HEK293 (cell line): ENCODE results near the gene RELT.

ENCODE experiments used
- CTCF ChIA-PET: fragments of 350-600 bp; formaldehyde crosslinking; extraction: SDS; loops from one replicate; lab custom pipeline; 2021; ENCODE audit warnings: antibody characterized with exemption; lab: Yijun Ruan, JAX
- POLR2A ChIA-PET: fragments of 300-600 bp; formaldehyde crosslinking; extraction: SDS; loops from one replicate; lab custom pipeline; 2020; ENCODE audit warnings: antibody characterized with exemption, inconsistent platforms; lab: Yijun Ruan, JAX
- H3K27ac ChIP-seq: fragments of 200-500 bp; sonication (Bioruptor generic); 2 replicates; pipeline ENCODE4 v1.5.1; 2014; ENCODE audit warnings: low read depth, low read length, control low read depth, inconsistent platforms; ENCODE audit errors: extremely low read depth
- H3K36me3 ChIP-seq, 2 experiments: fragments of 200-500 bp in 1 of 2; sonication (Bioruptor generic) in 1 of 2; 1 replicate in 1 of 2; 2 replicates in 1 of 2; pipeline ENCODE4 v1.5.1; 2014 to 2017; ENCODE audit warnings: inconsistent platforms in 2 of 2, low read length in 2 of 2; ENCODE audit not compliant: control insufficient read depth in 2 of 2, insufficient read depth in 1 of 2
- H3K4me1 ChIP-seq: fragments of 200-500 bp; sonication (Bioruptor generic); 2 replicates; pipeline ENCODE4 v1.5.1; 2014; ENCODE audit warnings: mild to moderate bottlenecking, low read length, inconsistent platforms; ENCODE audit not compliant: control insufficient read depth, insufficient read depth
- H3K4me3 ChIP-seq: 2 replicates; pipeline ENCODE4 v1.5.1; 2011; ENCODE audit warnings: low read depth, mild to moderate bottlenecking, control low read depth, low read length, moderate library complexity
- H3K9me3 ChIP-seq: fragments of 200-500 bp; sonication (Bioruptor generic); 2 replicates; pipeline ENCODE4 v1.5.1; 2014; ENCODE audit warnings: low read depth, low read length, inconsistent platforms; ENCODE audit not compliant: control insufficient read depth, insufficient read depth
- GLIS2 ChIP-seq: fragments of 450-650 bp; formaldehyde crosslinking; IDR thresholded peaks from 2 replicates; pipeline ENCODE4 v1.5.1; 2016; ENCODE audit warnings: missing biosample characterization, missing genetic modification characterization
- KLF10 ChIP-seq: fragments of 450-650 bp; IDR thresholded peaks from 2 replicates; pipeline ENCODE4 v1.5.1; 2018; ENCODE audit warnings: missing biosample characterization, mild to moderate bottlenecking, missing genetic modification characterization
- KLF8 ChIP-seq: fragments of 450-650 bp; formaldehyde crosslinking; IDR thresholded peaks from 2 replicates; pipeline ENCODE4 v1.5.1; 2016; ENCODE audit warnings: missing biosample characterization, missing genetic modification characterization
- YY2 ChIP-seq: fragments of 450-650 bp; formaldehyde crosslinking; IDR thresholded peaks from 2 replicates; pipeline ENCODE4 v1.5.1; 2016; ENCODE audit warnings: missing biosample characterization, missing genetic modification characterization
- ZBTB20 ChIP-seq: fragments of 450-650 bp; formaldehyde crosslinking; IDR thresholded peaks from 2 replicates; pipeline ENCODE4 v1.5.1; 2016; ENCODE audit warnings: missing biosample characterization, missing genetic modification characterization
- ZBTB8A ChIP-seq: fragments of 450-650 bp; formaldehyde crosslinking; IDR thresholded peaks from 2 replicates; pipeline ENCODE4 v1.5.1; 2016; ENCODE audit warnings: missing biosample characterization, missing genetic modification characterization
- ZNF157 ChIP-seq: fragments of 450-650 bp; formaldehyde crosslinking; IDR thresholded peaks from 2 replicates; pipeline ENCODE4 v1.5.1; 2016; ENCODE audit warnings: missing biosample characterization, missing genetic modification characterization
- ZNF341 ChIP-seq: fragments of 450-650 bp; formaldehyde crosslinking; IDR thresholded peaks from 2 replicates; pipeline ENCODE4; 2016; ENCODE audit warnings: low read depth, missing biosample characterization, missing genetic modification characterization
- ZNF423 ChIP-seq: fragments of 450-650 bp; formaldehyde crosslinking; IDR thresholded peaks from 2 replicates; pipeline ENCODE4 v1.5.1; 2016; ENCODE audit warnings: missing biosample characterization, missing genetic modification characterization
- ZNF426 ChIP-seq: fragments of 450-650 bp; formaldehyde crosslinking; IDR thresholded peaks from 2 replicates; pipeline ENCODE4 v1.5.1; 2017; ENCODE audit warnings: missing biosample characterization, missing genetic modification characterization, mild to moderate bottlenecking, inconsistent platforms, moderate library complexity
- ZNF514 ChIP-seq: fragments of 450-650 bp; formaldehyde crosslinking; IDR thresholded peaks from 2 replicates; pipeline ENCODE4 v1.5.1; 2016; ENCODE audit warnings: missing biosample characterization, missing genetic modification characterization
- ZNF518A ChIP-seq: fragments of 450-650 bp; formaldehyde crosslinking; conservative IDR thresholded peaks from 2 replicates; pipeline ENCODE4 v1.5.1; 2016; ENCODE audit warnings: low read depth, missing biosample characterization, missing genetic modification characterization
- ZNF585B ChIP-seq: fragments of 450-650 bp; formaldehyde crosslinking; IDR thresholded peaks from 2 replicates; pipeline ENCODE4 v1.5.1; 2016; ENCODE audit warnings: missing biosample characterization, missing genetic modification characterization
- ZNF610 ChIP-seq: fragments of 450-650 bp; formaldehyde crosslinking; IDR thresholded peaks from 2 replicates; pipeline ENCODE4 v1.5.1; 2016; ENCODE audit warnings: missing biosample characterization, missing genetic modification characterization, borderline replicate concordance
- ZNF660 ChIP-seq: fragments of 450-650 bp; IDR thresholded peaks from 2 replicates; pipeline ENCODE4 v1.5.1; 2018; ENCODE audit warnings: missing biosample characterization, mild to moderate bottlenecking, missing genetic modification characterization
- ZNF768 ChIP-seq: fragments of 450-650 bp; formaldehyde crosslinking; IDR thresholded peaks from 2 replicates; pipeline ENCODE4 v1.5.1; 2018; ENCODE audit warnings: missing biosample characterization, mild to moderate bottlenecking, missing genetic modification characterization
- ZNF776 ChIP-seq: fragments of 450-650 bp; formaldehyde crosslinking; IDR thresholded peaks from 2 replicates; pipeline ENCODE4 v1.5.0; 2017; ENCODE audit warnings: missing biosample characterization, missing genetic modification characterization, borderline replicate concordance
- ZNF792 ChIP-seq: fragments of 450-650 bp; formaldehyde crosslinking; IDR thresholded peaks from 2 replicates; pipeline ENCODE4 v1.5.1; 2016; ENCODE audit warnings: missing biosample characterization, missing genetic modification characterization
- TF ChIP-seq, protein P1 (sequence below): fragments of 450-650 bp; formaldehyde crosslinking; IDR thresholded peaks from 2 replicates; pipeline ENCODE4 v1.5.1; 2017; ENCODE audit warnings: missing biosample characterization, mild to moderate bottlenecking, missing genetic modification characterization, moderate library complexity
- TF ChIP-seq, protein P2 (sequence below): fragments of 450-650 bp; formaldehyde crosslinking; IDR thresholded peaks from 2 replicates; pipeline ENCODE4 v1.5.1; 2016; ENCODE audit warnings: missing biosample characterization, missing genetic modification characterization
- TF ChIP-seq, protein P3 (sequence below): fragments of 450-650 bp; formaldehyde crosslinking; IDR thresholded peaks from 2 replicates; pipeline ENCODE4 v1.5.1; 2016; ENCODE audit warnings: missing biosample characterization, missing genetic modification characterization
- TF ChIP-seq, protein P4 (sequence below): fragments of 450-650 bp; formaldehyde crosslinking; IDR thresholded peaks from 2 replicates; pipeline ENCODE4 v1.5.1; 2016; ENCODE audit warnings: missing biosample characterization, missing genetic modification characterization
- TF ChIP-seq, protein P5 (sequence below): fragments of 450-650 bp; formaldehyde crosslinking; IDR thresholded peaks from 2 replicates; pipeline ENCODE4 v1.5.1; 2016; ENCODE audit warnings: missing biosample characterization, missing genetic modification characterization

Gene RELT

GRCh38 chr11:73376160-73376802 is at the start of gene RELT:
Gene RELT (plus strand): TSS chr11:73376399. CDS start chr11:73389137, 12,738 bp downstream.
- Histone ChIP-seq H3K36me3 (no peaks in the 10 kb centered on the region), H3K9me3 (no peaks in the 10 kb centered on the region), H3K4me3 (peak within 1 kb of the TSS; percentile 82), H3K27ac (peak within 1 kb of the TSS; percentile 64; the same call in 1 of the 2 replicates), H3K4me1 (no peaks in the 10 kb centered on the region)
- CTCF ChIA-PET = interaction anchor here (0.6 to 1.4 kb wide), 4 partner anchors 9 to 82 kb away, joined by 3 to 5 read pairs (median 3); no protein-coding TSS in a partner anchor
- POLR2A ChIA-PET = interaction anchor here (0.6 to 1.7 kb wide), 4 partner anchors 17 to 69 kb away, joined by 3 to 8 read pairs (median 4); partner anchors contain the start of gene ARHGEF17
- TF ChIP-seq ZNF518A (tag by site-specific recombination) (no peak), ZNF768 (tag by site-specific recombination) (no peak), ZBTB8A (peak; percentile 98), ZNF514 (tag by site-specific recombination) (no peak), KLF8 (peak; percentile 20; the same call in 1 of the 2 replicates), GLIS2 (tag by site-specific recombination) (0 out of 2 replicates have a peak, but pooled peaks have one; percentile 24), ZNF792 (no peak), ZNF776 (tag by site-specific recombination) (no peak), ZNF423 (tag by site-specific recombination) (no peak), ZNF660 (peak; percentile 69; the same call in 1 of the 2 replicates), ZNF157 (tag by site-specific recombination) (no peak), ZNF585B (no peak), ZNF610 (tag by site-specific recombination) (no peak), ZBTB20 (tag by site-specific recombination) (no peak), KLF10 (peak; percentile 96), ZNF341 (tag by site-specific recombination) (0 out of 2 replicates have a peak, but pooled peaks have one; percentile 13), YY2 (no peak), ZNF426 (tag by site-specific recombination) (no peak)
- TF ChIP-seq, protein P1, sequence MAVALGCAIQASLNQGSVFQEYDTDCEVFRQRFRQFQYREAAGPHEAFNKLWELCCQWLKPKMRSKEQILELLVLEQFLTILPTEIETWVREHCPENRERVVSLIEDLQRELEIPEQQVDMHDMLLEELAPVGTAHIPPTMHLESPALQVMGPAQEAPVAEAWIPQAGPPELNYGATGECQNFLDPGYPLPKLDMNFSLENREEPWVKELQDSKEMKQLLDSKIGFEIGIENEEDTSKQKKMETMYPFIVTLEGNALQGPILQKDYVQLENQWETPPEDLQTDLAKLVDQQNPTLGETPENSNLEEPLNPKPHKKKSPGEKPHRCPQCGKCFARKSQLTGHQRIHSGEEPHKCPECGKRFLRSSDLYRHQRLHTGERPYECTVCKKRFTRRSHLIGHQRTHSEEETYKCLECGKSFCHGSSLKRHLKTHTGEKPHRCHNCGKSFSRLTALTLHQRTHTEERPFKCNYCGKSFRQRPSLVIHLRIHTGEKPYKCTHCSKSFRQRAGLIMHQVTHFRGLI (tag by site-specific recombination) = peak; percentile 10; the same call in 1 of the 2 replicates
- TF ChIP-seq, protein P2, sequence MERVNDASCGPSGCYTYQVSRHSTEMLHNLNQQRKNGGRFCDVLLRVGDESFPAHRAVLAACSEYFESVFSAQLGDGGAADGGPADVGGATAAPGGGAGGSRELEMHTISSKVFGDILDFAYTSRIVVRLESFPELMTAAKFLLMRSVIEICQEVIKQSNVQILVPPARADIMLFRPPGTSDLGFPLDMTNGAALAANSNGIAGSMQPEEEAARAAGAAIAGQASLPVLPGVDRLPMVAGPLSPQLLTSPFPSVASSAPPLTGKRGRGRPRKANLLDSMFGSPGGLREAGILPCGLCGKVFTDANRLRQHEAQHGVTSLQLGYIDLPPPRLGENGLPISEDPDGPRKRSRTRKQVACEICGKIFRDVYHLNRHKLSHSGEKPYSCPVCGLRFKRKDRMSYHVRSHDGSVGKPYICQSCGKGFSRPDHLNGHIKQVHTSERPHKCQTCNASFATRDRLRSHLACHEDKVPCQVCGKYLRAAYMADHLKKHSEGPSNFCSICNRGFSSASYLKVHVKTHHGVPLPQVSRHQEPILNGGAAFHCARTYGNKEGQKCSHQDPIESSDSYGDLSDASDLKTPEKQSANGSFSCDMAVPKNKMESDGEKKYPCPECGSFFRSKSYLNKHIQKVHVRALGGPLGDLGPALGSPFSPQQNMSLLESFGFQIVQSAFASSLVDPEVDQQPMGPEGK (tag by site-specific recombination) = peak; percentile 75
- TF ChIP-seq, protein P3, sequence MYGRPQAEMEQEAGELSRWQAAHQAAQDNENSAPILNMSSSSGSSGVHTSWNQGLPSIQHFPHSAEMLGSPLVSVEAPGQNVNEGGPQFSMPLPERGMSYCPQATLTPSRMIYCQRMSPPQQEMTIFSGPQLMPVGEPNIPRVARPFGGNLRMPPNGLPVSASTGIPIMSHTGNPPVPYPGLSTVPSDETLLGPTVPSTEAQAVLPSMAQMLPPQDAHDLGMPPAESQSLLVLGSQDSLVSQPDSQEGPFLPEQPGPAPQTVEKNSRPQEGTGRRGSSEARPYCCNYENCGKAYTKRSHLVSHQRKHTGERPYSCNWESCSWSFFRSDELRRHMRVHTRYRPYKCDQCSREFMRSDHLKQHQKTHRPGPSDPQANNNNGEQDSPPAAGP (tag by site-specific recombination) = no peak
- TF ChIP-seq, protein P4, sequence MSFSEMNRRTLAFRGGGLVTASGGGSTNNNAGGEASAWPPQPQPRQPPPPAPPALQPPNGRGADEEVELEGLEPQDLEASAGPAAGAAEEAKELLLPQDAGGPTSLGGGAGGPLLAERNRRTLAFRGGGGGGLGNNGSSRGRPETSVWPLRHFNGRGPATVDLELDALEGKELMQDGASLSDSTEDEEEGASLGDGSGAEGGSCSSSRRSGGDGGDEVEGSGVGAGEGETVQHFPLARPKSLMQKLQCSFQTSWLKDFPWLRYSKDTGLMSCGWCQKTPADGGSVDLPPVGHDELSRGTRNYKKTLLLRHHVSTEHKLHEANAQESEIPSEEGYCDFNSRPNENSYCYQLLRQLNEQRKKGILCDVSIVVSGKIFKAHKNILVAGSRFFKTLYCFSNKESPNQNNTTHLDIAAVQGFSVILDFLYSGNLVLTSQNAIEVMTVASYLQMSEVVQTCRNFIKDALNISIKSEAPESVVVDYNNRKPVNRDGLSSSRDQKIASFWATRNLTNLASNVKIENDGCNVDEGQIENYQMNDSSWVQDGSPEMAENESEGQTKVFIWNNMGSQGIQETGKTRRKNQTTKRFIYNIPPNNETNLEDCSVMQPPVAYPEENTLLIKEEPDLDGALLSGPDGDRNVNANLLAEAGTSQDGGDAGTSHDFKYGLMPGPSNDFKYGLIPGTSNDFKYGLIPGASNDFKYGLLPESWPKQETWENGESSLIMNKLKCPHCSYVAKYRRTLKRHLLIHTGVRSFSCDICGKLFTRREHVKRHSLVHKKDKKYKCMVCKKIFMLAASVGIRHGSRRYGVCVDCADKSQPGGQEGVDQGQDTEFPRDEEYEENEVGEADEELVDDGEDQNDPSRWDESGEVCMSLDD (tag by site-specific recombination) = peak; percentile 44; the same call in 1 of the 2 replicates
- TF ChIP-seq, protein P5, sequence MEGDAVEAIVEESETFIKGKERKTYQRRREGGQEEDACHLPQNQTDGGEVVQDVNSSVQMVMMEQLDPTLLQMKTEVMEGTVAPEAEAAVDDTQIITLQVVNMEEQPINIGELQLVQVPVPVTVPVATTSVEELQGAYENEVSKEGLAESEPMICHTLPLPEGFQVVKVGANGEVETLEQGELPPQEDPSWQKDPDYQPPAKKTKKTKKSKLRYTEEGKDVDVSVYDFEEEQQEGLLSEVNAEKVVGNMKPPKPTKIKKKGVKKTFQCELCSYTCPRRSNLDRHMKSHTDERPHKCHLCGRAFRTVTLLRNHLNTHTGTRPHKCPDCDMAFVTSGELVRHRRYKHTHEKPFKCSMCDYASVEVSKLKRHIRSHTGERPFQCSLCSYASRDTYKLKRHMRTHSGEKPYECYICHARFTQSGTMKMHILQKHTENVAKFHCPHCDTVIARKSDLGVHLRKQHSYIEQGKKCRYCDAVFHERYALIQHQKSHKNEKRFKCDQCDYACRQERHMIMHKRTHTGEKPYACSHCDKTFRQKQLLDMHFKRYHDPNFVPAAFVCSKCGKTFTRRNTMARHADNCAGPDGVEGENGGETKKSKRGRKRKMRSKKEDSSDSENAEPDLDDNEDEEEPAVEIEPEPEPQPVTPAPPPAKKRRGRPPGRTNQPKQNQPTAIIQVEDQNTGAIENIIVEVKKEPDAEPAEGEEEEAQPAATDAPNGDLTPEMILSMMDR (tag by site-specific recombination) = peak; percentile 68
